ENCODE data around the gene BACH2. TPM values are rescaled to one million over a fixed set of nuclear protein-coding genes. Genes with fewer than 3 reads are reported as not detected.

The BACH2 gene
- total and polyA plus RNA-seq, 2 donors (not counting 1 experiment from before 2014, with no cell fraction given) = 2.2 to 2.6 TPM

DNA sequence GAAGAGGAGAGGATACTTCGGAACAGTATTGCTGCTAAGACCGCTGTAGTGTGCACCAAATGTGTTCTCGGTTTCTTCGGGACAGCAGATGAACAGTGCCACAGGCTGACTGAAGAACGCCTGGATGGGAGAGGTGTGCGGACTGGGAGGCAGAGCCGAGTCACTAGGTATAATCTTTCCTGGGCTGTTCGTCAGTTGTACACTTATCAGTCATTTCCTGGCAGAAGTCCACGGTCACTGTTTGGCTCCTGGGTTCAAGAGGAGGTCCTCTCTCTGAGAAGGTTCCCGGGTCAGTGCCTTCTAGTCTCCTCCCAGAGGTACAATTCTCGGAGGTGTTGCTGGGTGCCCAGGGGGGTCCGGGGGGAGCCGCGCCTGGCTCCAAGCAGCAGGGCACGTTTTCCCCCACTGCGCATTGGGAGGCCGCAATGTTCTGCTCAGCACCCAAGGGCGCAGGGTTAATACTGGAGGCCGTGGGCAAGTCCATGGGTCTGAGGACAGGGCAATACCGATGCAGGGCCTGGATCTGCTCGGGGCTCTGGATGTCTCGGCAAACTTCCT lies 364.3 kb downstream of the BACH2 start:
- no peaks in the 10 kb centered on the region for H4K20me1 ChIP-seq (ENCODE audit: control insufficient read depth, extremely low read depth, insufficient read depth, low read length)
- H3K79me2 ChIP-seq (ENCODE audit: control insufficient read depth, insufficient read depth, low read length) = no peaks in the 10 kb centered on the region

DNA sequence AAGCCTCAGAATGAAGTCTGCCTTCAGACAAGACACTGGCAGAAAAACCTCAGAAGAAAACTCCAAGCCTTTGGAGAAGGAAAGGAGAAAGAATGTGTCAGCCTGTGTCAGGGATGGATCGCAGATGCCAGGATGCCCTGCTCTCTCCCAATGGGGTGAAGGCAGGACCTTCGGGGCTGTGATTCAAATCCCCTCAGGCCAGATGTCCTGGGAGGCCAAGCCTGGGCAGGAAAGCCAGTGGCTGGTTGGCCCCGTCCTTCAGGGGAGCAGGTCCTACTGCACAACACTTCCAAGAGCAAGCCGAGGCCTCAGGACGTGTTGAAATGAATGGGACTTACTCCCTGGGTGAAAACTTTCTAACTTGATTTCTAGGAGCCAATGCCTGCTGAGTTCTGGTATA lies 365.9 kb downstream of the BACH2 start:
- H3K36me3 ChIP-seq (ENCODE audit: control insufficient read depth, insufficient read depth, low read length) = no peaks in the 10 kb centered on the region
- DNase-seq (ENCODE audit: low read depth in 2 of 2) = no peak

More for the DNA sequence above, 364.3 kb downstream of the BACH2 start:
- Histone ChIP-seq H2AFZ (ENCODE audit: low read length) (no peak overlapping the region), H3K4me1 (ENCODE audit: control insufficient read depth, extremely low read depth, insufficient read depth, low read length) (no peaks in the 10 kb centered on the region), H3K4me2 (ENCODE audit: extremely low read depth, insufficient read depth, low read length) (no peak overlapping the region), H3K9ac (ENCODE audit: insufficient read depth, low read length) (no peak overlapping the region), H3K4me3 (replicated peaks in 1 of 4; ENCODE audit: control extremely low read depth in 1 of 4, insufficient read depth in 1 of 4, low read depth in 3 of 4, low read length in 4 of 4) (no peak overlapping the region), H3K9me3 (ENCODE audit: control insufficient read depth, insufficient read depth, low read depth, low read length) (no peaks in the 10 kb centered on the region), H3K27ac (ENCODE audit: insufficient read depth, low read length) (no peak overlapping the region), H3K36me3 (ENCODE audit: control insufficient read depth, insufficient read depth, low read length) (no peaks in the 10 kb centered on the region), H3K27me3 (ENCODE audit: control insufficient read depth, insufficient read depth, low read length) (no peaks in the 10 kb centered on the region)
- TF ChIP-seq, protein P1, sequence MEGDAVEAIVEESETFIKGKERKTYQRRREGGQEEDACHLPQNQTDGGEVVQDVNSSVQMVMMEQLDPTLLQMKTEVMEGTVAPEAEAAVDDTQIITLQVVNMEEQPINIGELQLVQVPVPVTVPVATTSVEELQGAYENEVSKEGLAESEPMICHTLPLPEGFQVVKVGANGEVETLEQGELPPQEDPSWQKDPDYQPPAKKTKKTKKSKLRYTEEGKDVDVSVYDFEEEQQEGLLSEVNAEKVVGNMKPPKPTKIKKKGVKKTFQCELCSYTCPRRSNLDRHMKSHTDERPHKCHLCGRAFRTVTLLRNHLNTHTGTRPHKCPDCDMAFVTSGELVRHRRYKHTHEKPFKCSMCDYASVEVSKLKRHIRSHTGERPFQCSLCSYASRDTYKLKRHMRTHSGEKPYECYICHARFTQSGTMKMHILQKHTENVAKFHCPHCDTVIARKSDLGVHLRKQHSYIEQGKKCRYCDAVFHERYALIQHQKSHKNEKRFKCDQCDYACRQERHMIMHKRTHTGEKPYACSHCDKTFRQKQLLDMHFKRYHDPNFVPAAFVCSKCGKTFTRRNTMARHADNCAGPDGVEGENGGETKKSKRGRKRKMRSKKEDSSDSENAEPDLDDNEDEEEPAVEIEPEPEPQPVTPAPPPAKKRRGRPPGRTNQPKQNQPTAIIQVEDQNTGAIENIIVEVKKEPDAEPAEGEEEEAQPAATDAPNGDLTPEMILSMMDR (conservative IDR thresholded peaks at IDR 0.05 in 1 of 2, IDR thresholded peaks at IDR 0.05 in 1 of 2; ENCODE audit: low read depth in 1 of 2, low read length in 2 of 2) = no peak
- TF ChIP-seq EZH2 (IDR thresholded peaks at IDR 0.05; ENCODE audit: low read length, missing control alignments) = no peak
- no peak for DNase-seq (ENCODE audit: low read depth in 2 of 2)

DNA sequence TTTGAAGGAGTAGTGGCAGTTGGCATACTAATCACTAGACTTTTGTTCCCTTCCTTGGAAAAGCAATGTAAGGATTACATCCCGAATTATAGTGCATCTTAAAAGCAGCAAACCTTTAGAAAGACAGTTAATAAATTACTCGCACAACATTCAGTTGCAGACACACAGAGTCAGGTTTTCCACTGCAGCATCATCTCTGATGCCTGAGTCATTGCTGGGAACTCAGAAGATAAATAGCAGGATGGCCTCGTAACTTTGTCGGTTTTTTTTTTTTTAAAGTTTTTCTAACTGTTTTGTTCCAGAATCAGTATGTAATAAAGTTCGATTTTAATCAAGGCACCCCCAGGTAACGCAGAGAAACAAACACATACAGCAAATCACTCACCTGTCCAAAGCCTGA lies 368.0 kb downstream of the BACH2 start:
- Histone ChIP-seq H2AFZ (ENCODE audit: low read length) (no peak overlapping the region), H3K9ac (ENCODE audit: insufficient read depth, low read length) (no peak overlapping the region)
- peak in 1 of 2 donors; percentile 85 for DNase-seq (ENCODE audit: low read depth in 2 of 2)

More for the DNA sequence above, 365.9 kb downstream of the BACH2 start:
- Histone ChIP-seq H2AFZ (ENCODE audit: low read length) (no peak overlapping the region), H4K20me1 (ENCODE audit: control insufficient read depth, extremely low read depth, insufficient read depth, low read length) (no peaks in the 10 kb centered on the region), H3K79me2 (ENCODE audit: control insufficient read depth, insufficient read depth, low read length) (no peaks in the 10 kb centered on the region), H3K9ac (ENCODE audit: insufficient read depth, low read length) (no peak overlapping the region), H3K27me3 (ENCODE audit: control insufficient read depth, insufficient read depth, low read length) (no peaks in the 10 kb centered on the region), H3K27ac (ENCODE audit: insufficient read depth, low read length) (no peak overlapping the region), H3K4me2 (ENCODE audit: extremely low read depth, insufficient read depth, low read length) (no peak overlapping the region), H3K4me1 (ENCODE audit: control insufficient read depth, extremely low read depth, insufficient read depth, low read length) (no peaks in the 10 kb centered on the region), H3K4me3 (replicated peaks in 1 of 4; ENCODE audit: control extremely low read depth in 1 of 4, insufficient read depth in 1 of 4, low read depth in 3 of 4, low read length in 4 of 4) (no peak overlapping the region), H3K9me3 (ENCODE audit: control insufficient read depth, insufficient read depth, low read depth, low read length) (no peaks in the 10 kb centered on the region)
- TF ChIP-seq EZH2 (IDR thresholded peaks at IDR 0.05; ENCODE audit: low read length, missing control alignments) = no peak
- TF ChIP-seq, protein P1 (conservative IDR thresholded peaks at IDR 0.05 in 1 of 2, IDR thresholded peaks at IDR 0.05 in 1 of 2; ENCODE audit: low read depth in 1 of 2, low read length in 2 of 2) = no peak

More for the DNA sequence above, 368.0 kb downstream of the BACH2 start:
- no peaks in the 10 kb centered on the region for H3K9me3 ChIP-seq (ENCODE audit: control insufficient read depth, insufficient read depth, low read depth, low read length)
- no peaks in the 10 kb centered on the region for H3K36me3 ChIP-seq (ENCODE audit: control insufficient read depth, insufficient read depth, low read length)
- TF ChIP-seq, protein P1 (conservative IDR thresholded peaks at IDR 0.05 in 1 of 2, IDR thresholded peaks at IDR 0.05 in 1 of 2; ENCODE audit: low read depth in 1 of 2, low read length in 2 of 2) = no peak
- no peak for TF ChIP-seq EZH2 (IDR thresholded peaks at IDR 0.05; ENCODE audit: low read length, missing control alignments)
- H3K27ac ChIP-seq (ENCODE audit: insufficient read depth, low read length) = no peak overlapping the region
- no peak overlapping the region for H3K4me2 ChIP-seq (ENCODE audit: extremely low read depth, insufficient read depth, low read length)
- H3K27me3 ChIP-seq (ENCODE audit: control insufficient read depth, insufficient read depth, low read length) = no peaks in the 10 kb centered on the region
- H3K79me2 ChIP-seq (ENCODE audit: control insufficient read depth, insufficient read depth, low read length) = no peaks in the 10 kb centered on the region
- no peaks in the 10 kb centered on the region for H3K4me1 ChIP-seq (ENCODE audit: control insufficient read depth, extremely low read depth, insufficient read depth, low read length)
- H3K4me3 ChIP-seq (replicated peaks in 1 of 4; ENCODE audit: control extremely low read depth in 1 of 4, insufficient read depth in 1 of 4, low read depth in 3 of 4, low read length in 4 of 4) = no peak overlapping the region
- no peaks in the 10 kb centered on the region for H4K20me1 ChIP-seq (ENCODE audit: control insufficient read depth, extremely low read depth, insufficient read depth, low read length)

All from fibroblast of lung (primary cell).